Loucy (cell line): ENCODE data around the gene CHIC2.

ENCODE experiments used
- H2AFZ ChIP-seq: fragments of 200-600 bp; sonication (generic); 2 replicates; pipeline ENCODE4 v1.6.0; 2016; ENCODE audit warnings: antibody characterized with exemption, mild to moderate bottlenecking, low read length, moderate library complexity
- H3F3A ChIP-seq: fragments of 200-600 bp; 2 replicates; pipeline ENCODE4 v1.6.0; 2016; ENCODE audit warnings: antibody characterized with exemption, low read depth, mild to moderate bottlenecking
- H3K27me3 ChIP-seq: fragments of 200-600 bp; sonication (generic); 2 replicates; pipeline ENCODE4 v1.6.1; 2014; ENCODE audit warnings: low read length, mild to moderate bottlenecking; ENCODE audit not compliant: insufficient read depth, poor library complexity, severe bottlenecking
- H3K36me3 ChIP-seq: fragments of 200-600 bp; sonication (generic); 2 replicates; pipeline ENCODE4 v1.6.1; 2016; ENCODE audit warnings: low read length; ENCODE audit not compliant: insufficient read depth
- H3K4me1 ChIP-seq: fragments of 200-600 bp; sonication (generic); 2 replicates; pipeline ENCODE4 v1.5.1; 2014; ENCODE audit warnings: low read length, mild to moderate bottlenecking; ENCODE audit not compliant: insufficient read depth, poor library complexity, severe bottlenecking
- H3K4me2 ChIP-seq: fragments of 200-600 bp; sonication (generic); 2 replicates; pipeline ENCODE4 v1.6.0; 2014; ENCODE audit warnings: antibody characterized with exemption, low read length, low read depth, mild to moderate bottlenecking; ENCODE audit not compliant: poor library complexity, severe bottlenecking
- H3K4me3 ChIP-seq: fragments of 200-600 bp; sonication (generic); 2 replicates; pipeline ENCODE4 v1.5.1; 2014; ENCODE audit warnings: low read length, mild to moderate bottlenecking, mixed read lengths; ENCODE audit not compliant: poor library complexity, severe bottlenecking
- H3K79me2 ChIP-seq: fragments of 200-600 bp; sonication (generic); 2 replicates; pipeline ENCODE4 v1.6.1; 2014; ENCODE audit warnings: low read length; ENCODE audit not compliant: insufficient read depth
- H3K9ac ChIP-seq: fragments of 200-600 bp; sonication (generic); 2 replicates; pipeline ENCODE4 v1.6.0; 2014; ENCODE audit warnings: mild to moderate bottlenecking, low read depth, low read length, moderate library complexity; ENCODE audit not compliant: poor library complexity, severe bottlenecking
- H3K9me2 ChIP-seq: fragments of 200-600 bp; sonication (generic); replicated peaks from 2 replicates; pipeline ENCODE4 v1.6.1; 2016; ENCODE audit warnings: low read depth, low read length, mixed read lengths
- H3K9me3 ChIP-seq: fragments of 200-600 bp; sonication (generic); 2 replicates; pipeline ENCODE4 v1.6.1; 2014; ENCODE audit warnings: mild to moderate bottlenecking, antibody characterized with exemption, low read length, low read depth; ENCODE audit not compliant: insufficient read depth
- H4K20me1 ChIP-seq: fragments of 200-600 bp; sonication (generic); 2 replicates; pipeline ENCODE4 v1.6.0; 2014; ENCODE audit warnings: antibody characterized with exemption, low read length, mild to moderate bottlenecking; ENCODE audit not compliant: insufficient read depth, poor library complexity, severe bottlenecking
- EZH2phosphoT487 ChIP-seq: fragments of 200-600 bp; IDR thresholded peaks from 2 replicates; pipeline ENCODE4 v1.6.1; 2018; ENCODE audit warnings: antibody characterized with exemption, mild to moderate bottlenecking, moderate library complexity, borderline replicate concordance
- TF ChIP-seq, protein P1 (sequence below): fragments of 200-600 bp; sonication (generic); conservative IDR thresholded peaks from 2 replicates; pipeline ENCODE4 v1.5.1; 2014; ENCODE audit warnings: mild to moderate bottlenecking, antibody characterized with exemption, low read length

CHIC2 gene

DNA sequence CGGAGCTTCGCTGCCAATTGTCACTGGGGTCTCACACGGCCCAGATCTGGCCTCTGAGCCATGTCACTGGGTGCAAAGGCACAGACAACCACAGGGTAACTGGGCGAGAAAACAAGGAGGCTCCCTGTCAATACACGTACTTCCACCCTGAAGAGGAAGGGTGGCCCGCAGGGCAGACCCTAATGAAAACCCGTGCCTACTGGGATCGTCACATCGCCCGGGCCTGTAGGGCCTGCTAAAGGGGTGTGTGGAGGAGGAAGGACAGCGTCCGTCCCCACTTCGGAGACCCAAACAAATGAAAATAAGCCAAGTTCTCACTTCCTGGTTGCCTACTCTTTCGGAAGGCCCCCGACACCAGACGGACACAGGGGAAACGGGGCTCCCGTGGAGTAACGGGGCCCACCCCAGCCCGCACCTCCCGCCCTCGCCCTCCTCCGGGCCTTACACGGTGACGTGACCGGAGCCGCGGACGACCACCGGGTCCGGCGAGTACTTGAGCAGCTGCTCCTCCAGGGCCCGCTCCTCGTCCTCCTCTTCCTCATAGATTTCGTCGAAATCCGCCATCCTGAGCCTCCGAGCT is 578 bp downstream of the CHIC2 start:
- Histone ChIP-seq H3K36me3 (no peaks in the 10 kb centered on the region), H3K9ac (peak overlapping the region; percentile 98), H2AFZ (peak overlapping the region; percentile 95), H3K4me3 (peak overlapping the region; percentile 96), H3F3A (no peaks in the 10 kb centered on the region; the same call in 1 of the 2 replicates), H3K4me1 (peaks cover 62% of the 10 kb centered on the region), H4K20me1 (peaks cover 54% of the 10 kb centered on the region), H3K9me3 (no peaks in the 10 kb centered on the region), H3K79me2 (peaks cover 55% of the 10 kb centered on the region), H3K4me2 (peak overlapping the region; percentile 86), H3K9me2 (no peaks in the 10 kb centered on the region), H3K27me3 (no peaks in the 10 kb centered on the region)
- TF ChIP-seq, protein P1, sequence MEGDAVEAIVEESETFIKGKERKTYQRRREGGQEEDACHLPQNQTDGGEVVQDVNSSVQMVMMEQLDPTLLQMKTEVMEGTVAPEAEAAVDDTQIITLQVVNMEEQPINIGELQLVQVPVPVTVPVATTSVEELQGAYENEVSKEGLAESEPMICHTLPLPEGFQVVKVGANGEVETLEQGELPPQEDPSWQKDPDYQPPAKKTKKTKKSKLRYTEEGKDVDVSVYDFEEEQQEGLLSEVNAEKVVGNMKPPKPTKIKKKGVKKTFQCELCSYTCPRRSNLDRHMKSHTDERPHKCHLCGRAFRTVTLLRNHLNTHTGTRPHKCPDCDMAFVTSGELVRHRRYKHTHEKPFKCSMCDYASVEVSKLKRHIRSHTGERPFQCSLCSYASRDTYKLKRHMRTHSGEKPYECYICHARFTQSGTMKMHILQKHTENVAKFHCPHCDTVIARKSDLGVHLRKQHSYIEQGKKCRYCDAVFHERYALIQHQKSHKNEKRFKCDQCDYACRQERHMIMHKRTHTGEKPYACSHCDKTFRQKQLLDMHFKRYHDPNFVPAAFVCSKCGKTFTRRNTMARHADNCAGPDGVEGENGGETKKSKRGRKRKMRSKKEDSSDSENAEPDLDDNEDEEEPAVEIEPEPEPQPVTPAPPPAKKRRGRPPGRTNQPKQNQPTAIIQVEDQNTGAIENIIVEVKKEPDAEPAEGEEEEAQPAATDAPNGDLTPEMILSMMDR: no peak
- TF ChIP-seq EZH2phosphoT487: no peak

GRCh38 chr4:54063229-54063628 is 1.2 kb downstream of the CHIC2 start:
- Histone ChIP-seq H2AFZ (0 out of 2 replicates have a peak overlapping the region, but pooled peaks have one; percentile 95), H3K4me3 (peak overlapping the region; percentile 96), H3K4me1 (peaks cover 65% of the 10 kb centered on the region), H3K9me2 (no peaks in the 10 kb centered on the region), H3F3A (no peaks in the 10 kb centered on the region; the same call in 1 of the 2 replicates), H3K27me3 (no peaks in the 10 kb centered on the region), H3K36me3 (no peaks in the 10 kb centered on the region), H3K9ac (peak overlapping the region; percentile 98), H3K79me2 (peaks cover 61% of the 10 kb centered on the region), H3K9me3 (no peaks in the 10 kb centered on the region), H3K4me2 (peak overlapping the region; percentile 86), H4K20me1 (peaks cover 60% of the 10 kb centered on the region)
- no peak for TF ChIP-seq EZH2phosphoT487
- TF ChIP-seq, protein P1: no peak

DNA sequence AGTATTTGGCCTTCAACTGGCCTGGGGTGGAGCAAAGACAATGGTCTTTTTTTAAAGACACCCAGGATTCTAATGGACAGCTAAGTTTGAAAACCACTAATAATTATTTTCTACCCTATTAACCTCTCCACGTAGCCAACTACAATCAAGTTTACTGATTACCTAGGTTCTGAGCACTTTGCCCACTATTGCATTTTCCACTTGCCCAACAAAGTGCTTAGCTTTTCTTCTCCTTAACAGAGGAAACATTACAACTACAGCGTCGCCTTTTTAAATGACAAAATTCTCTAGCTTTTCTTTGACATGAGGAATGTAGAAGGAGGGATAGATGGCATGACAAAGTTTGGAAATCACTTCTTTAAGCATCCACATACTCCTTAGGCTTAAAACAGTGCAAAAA is 2.0 kb downstream of the CHIC2 start:
- TF ChIP-seq, protein P1: no peak
- no peak for TF ChIP-seq EZH2phosphoT487
- Histone ChIP-seq H3F3A (no peaks in the 10 kb centered on the region; the same call in 1 of the 2 replicates), H3K79me2 (peaks cover 69% of the 10 kb centered on the region), H3K27me3 (no peaks in the 10 kb centered on the region), H3K9me2 (no peaks in the 10 kb centered on the region), H4K20me1 (peaks cover 68% of the 10 kb centered on the region), H3K9me3 (no peaks in the 10 kb centered on the region), H3K4me2 (peak overlapping the region; percentile 86), H3K36me3 (no peaks in the 10 kb centered on the region), H2AFZ (no peak overlapping the region), H3K4me1 (peaks cover 74% of the 10 kb centered on the region), H3K9ac (peak overlapping the region; percentile 98), H3K4me3 (peak overlapping the region; percentile 96)
